SH-SY5Y (cell line): ENCODE data around the gene SAMD14.

Experiments used
- GATA2 ChIP-seq: IDR thresholded peaks from 2 replicates; pipeline ENCODE4 v1.6.1; 2011; ENCODE audit warnings: mild to moderate bottlenecking, low read depth, low read length
- GATA3 ChIP-seq: IDR thresholded peaks from 2 replicates; pipeline ENCODE4 v1.6.1; 2011; ENCODE audit warnings: low read depth, mild to moderate bottlenecking, low read length, moderate library complexity

GRCh38 chr17:50151041-50151936 is 21.3 kb upstream of the SAMD14 start:
- TF ChIP-seq GATA2 (no peak), GATA3 (no peak)
